HG02798 (cell line): ENCODE measurements around the gene TUBA1A.
"Not testable (repeated sequence)": the region's sequence is repeated elsewhere in the genome, so short reads cannot be mapped to it uniquely, and the experiment has no call there.

ENCODE experiments used
- ATAC-seq: cut with Tn5 transposase; IDR thresholded peaks from one replicate; pipeline ENCODE4 v1.9.1; 2021; ENCODE audit warnings: mild to moderate bottlenecking; ENCODE audit not compliant: unreplicated experiment, poor library complexity

The TUBA1A gene

GRCh38 chr12:49161092-49161795, 27.6 kb downstream of the TUBA1A start:
- ATAC-seq = no peak

- ATAC-seq = no peak
Measured at GRCh38 chr12:49160399-49160798, 28.5 kb downstream of the TUBA1A start.

GRCh38 chr12:49154221-49154620, 34.7 kb downstream of the TUBA1A start:
- ATAC-seq = no peak

GRCh38 chr12:49147384-49147783, 41.5 kb downstream of the TUBA1A start:
- no peak for ATAC-seq

GRCh38 chr12:49146406-49146805, 42.5 kb downstream of the TUBA1A start:
- ATAC-seq = no peak

- ATAC-seq = no peak
Measured at GRCh38 chr12:49144384-49144783, 44.5 kb downstream of the TUBA1A start.

- ATAC-seq = no peak
Measured at GRCh38 chr12:49138999-49139398, 49.9 kb downstream of the TUBA1A start.

- no peak for ATAC-seq
Measured at GRCh38 chr12:49138587-49138986, 50.3 kb downstream of the TUBA1A start.

- ATAC-seq = no peak
Measured at GRCh38 chr12:49137476-49137875, 51.4 kb downstream of the TUBA1A start.

- not testable (repeated sequence) for ATAC-seq
Measured at GRCh38 chr12:49136997-49137396, 51.9 kb downstream of the TUBA1A start.
